ENCODE measurements around the gene ZDHHC13. TPM values are rescaled to one million over a fixed set of nuclear protein-coding genes. Genes with fewer than 3 reads are reported as not detected.

ZDHHC13 gene
- total RNA-seq, 8 experiments from 2014 or later: 7.5 to 22.3 (median 17.4) TPM

DNA sequence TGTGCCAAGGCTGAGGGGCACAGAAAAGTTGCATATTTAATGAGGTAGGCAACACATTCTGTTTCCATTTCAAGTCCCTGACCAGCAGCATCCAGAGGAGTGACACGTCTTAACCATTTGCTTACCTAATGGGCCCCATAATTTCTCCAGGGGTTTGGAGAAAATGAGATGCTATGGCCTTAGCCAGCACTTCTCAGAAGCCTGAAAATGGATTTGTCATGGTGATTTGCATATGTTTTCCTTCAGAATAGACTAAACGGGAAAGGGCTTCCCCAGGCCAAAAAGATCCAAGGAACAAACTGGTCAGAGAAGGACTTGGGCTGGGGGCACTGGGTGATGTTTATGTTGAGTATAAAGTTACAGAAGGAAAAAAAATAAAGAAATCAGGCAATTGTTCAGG lies 68.1 kb downstream of the ZDHHC13 start:
- Histone ChIP-seq H3K27ac (no peak overlapping the region), H3K4me1 (replicated peaks in 1 of 2) (peaks cover 15 to 28% of the 10 kb centered on the region in 2 donors), H3K4me3 (no peak overlapping the region)
- WGBS, 10 experiments: 20 to 80% (median 56%) methylated on average over 1 to 2 of the region's 2 CpGs; no CpG with 5 or more reads in 5 of the 10 experiments
- in situ Hi-C loops (cut with MboI; ENCODE audit: low pct_unique_long_range_greater_than_20kb in 2 of 9, low sequenced_read_pairs in 9 of 9, unreplicated experiment in 9 of 9): no loop called here
- ATAC-seq (replicated peaks in 6 of 8): peak in 1 of 8 experiments; percentile 28

DNA sequence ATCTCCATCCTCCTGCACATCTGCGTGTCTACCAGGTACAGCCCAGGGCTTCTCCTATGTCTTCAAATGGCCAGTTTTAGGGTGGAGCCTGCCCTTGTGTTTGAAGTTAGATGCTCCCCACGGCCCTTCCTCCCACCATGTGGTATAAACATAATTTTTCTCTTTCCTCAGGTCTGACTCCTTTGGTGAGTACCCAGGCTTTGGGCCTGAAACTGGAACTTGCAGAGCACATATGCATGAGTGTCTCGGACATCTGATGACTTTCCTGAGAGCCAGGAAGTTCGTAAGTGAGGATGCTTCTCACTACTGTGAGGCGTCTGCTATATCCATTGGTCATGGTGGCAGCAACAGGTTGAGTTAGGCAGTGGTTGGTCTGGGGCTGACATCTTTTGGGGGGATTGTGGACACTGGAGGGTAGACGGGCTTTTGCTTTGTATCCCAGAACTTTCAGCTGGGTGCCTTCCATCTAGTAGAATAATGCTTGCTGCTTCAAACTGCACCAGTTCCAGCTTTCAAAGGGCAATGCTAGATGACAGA lies 68.6 kb downstream of the ZDHHC13 start:
- 30 to 93% (median 58%) methylated on average over 1 to 5 of the region's 6 CpGs; no CpG with 5 or more reads in 4 of the 10 experiments for WGBS, 10 experiments
- ATAC-seq (replicated peaks in 6 of 8): no peak

DNA sequence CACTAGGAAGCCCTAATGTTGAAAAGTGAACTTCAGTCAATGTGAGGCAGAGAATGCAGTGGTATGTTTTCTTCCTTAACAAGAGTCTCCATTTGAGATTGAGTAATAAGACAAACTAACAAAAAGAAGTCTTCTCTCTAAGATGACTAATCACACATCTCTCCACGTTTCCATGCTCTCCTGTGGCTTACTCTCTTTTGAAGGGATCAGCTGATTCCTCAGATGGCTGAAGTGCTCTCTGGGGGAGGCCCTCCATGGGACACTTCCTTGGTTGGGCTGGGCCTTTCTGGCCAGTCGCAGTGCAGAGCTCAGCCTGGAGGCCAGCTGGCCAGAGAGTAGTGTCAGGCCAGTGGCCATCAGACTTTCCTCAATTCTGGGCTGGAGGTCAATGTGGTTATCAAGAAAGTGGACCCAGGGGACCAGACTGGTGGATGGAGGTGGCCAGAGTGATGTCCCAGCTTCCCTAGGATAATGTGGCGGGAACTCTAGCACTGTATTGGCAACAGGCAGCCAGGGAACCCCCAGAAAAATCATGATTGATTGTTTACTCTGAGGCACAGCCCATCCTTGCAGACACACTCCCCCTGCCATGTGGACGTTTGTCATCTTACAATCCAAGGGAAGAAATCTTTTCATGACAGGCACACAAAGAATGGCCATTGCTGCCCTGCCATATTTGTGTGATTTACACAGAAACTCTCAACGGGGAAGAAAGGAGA lies 70.3 kb downstream of the ZDHHC13 start:
- ATAC-seq (replicated peaks in 6 of 8): peak in 7 of 8 experiments; percentile 11 to 79 (median 74)
- 0 to 40% (median 0%) methylated on average over 1 to 3 of the region's 5 CpGs; no CpG with 5 or more reads in 3 of the 10 experiments for WGBS, 10 experiments
- H3K4me1 ChIP-seq (replicated peaks in 1 of 2): peaks cover 15 to 22% of the 10 kb centered on the region in 2 donors
- in situ Hi-C loops (cut with MboI; ENCODE audit: low pct_unique_long_range_greater_than_20kb in 2 of 9, low sequenced_read_pairs in 9 of 9, unreplicated experiment in 9 of 9): no loop called here
- no peak overlapping the region for H3K4me3 ChIP-seq
- peak overlapping the region; percentile 23 to 50 for H3K27ac ChIP-seq

More for the DNA sequence above, 68.6 kb downstream of the ZDHHC13 start:
- H3K27ac ChIP-seq: no peak overlapping the region
- H3K4me3 ChIP-seq: no peak overlapping the region
- H3K4me1 ChIP-seq (replicated peaks in 1 of 2): peaks cover 15 to 28% of the 10 kb centered on the region in 2 donors
- in situ Hi-C loops (cut with MboI; ENCODE audit: low pct_unique_long_range_greater_than_20kb in 2 of 9, low sequenced_read_pairs in 9 of 9, unreplicated experiment in 9 of 9): no loop called here

DNA sequence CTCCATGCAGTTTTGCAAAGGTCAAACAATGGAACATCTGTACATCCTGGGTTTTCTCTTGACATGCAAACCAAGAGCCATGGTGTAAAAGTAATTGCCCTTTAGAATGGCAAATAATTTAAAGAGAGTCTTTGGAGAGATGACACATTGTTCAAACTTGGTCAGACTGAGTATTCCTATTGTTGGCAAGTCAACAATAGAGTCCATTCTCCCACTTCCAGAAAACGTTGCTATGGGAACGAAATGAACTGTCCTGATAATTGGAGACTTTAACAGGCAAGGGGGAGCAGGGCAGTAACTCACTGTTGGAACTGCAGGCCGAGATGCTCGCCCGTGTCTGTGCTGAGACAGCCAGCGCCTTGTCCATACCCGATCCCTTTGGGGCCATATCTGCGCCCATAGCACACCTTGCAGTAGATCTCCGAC lies 70.9 kb downstream of the ZDHHC13 start:
- no peak overlapping the region for H3K27ac ChIP-seq
- in situ Hi-C loops (cut with MboI; ENCODE audit: low pct_unique_long_range_greater_than_20kb in 2 of 9, low sequenced_read_pairs in 9 of 9, unreplicated experiment in 9 of 9): no loop called here
- no peak overlapping the region for H3K4me3 ChIP-seq
- 0 to 89% (median 18%) methylated on average over 1 to 6 of the region's 9 CpGs; no CpG with 5 or more reads in 4 of the 10 experiments for WGBS, 10 experiments
- ATAC-seq (replicated peaks in 6 of 8): peak in 5 of 8 experiments; percentile 84 to 89 (median 86)
- H3K4me1 ChIP-seq (replicated peaks in 1 of 2): peaks cover 15 to 22% of the 10 kb centered on the region in 2 donors

DNA sequence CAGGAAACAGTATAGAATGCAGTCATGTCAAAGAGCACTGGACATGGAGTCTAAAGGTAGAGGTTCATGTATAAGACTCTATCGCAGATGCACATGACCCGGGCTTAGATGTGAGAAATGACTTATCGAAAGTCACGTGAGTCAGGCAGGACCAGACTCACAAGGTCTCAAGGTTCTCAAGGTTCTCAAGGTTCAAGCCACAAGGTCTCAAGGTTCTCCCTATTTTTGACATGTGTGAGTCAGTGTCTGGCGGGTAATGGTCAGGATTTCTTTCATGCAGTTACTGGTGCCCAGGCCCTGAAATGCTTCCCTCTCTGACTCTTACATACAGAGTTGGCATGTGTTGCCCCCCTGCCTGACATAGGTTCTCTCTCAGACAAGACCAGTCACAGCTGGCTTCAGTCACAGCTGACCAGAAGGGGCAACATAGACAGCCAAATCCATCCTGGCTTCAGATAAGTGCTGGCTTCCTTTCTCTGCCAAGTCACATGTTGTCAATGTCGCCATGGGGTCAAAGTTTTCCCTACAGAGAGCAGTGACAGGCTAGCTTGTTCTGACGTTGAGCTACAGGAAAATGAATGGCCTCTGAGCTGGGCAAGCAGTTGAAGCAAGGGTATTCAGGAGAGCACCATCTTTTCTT lies 74.7 kb downstream of the ZDHHC13 start:
- H3K4me3 ChIP-seq: no peak overlapping the region
- in situ Hi-C loops (cut with MboI; ENCODE audit: low pct_unique_long_range_greater_than_20kb in 2 of 9, low sequenced_read_pairs in 9 of 9, unreplicated experiment in 9 of 9): no loop called here
- H3K27ac ChIP-seq: no peak overlapping the region
- 44 to 100% (median 70%) methylated on average over 1 to 7 of the region's 7 CpGs; no CpG with 5 or more reads in 2 of the 10 experiments for WGBS, 10 experiments
- ATAC-seq (replicated peaks in 6 of 8): no peak
- peaks cover 15 to 32% of the 10 kb centered on the region in 2 donors for H3K4me1 ChIP-seq (replicated peaks in 1 of 2)

DNA sequence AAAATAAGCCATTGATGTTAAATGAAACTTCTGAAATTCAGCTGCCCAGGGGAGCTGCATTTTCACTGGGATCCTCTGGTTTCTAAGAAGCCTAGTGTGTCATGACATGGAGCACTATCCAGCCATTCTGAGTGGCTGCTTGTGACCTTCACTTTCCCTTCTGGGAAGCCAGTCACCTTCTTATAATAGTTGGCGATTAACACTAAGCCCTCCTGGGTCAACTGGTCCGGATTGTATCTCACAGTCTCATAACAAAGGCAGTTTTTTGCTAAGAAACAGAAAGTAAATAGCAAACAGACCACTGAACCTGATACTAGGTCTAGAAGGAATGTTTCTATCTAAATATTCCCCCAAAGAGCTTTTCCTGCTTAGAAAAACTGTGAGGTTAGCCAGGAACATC lies 76.9 kb downstream of the ZDHHC13 start:
- 17 to 80% (median 58%) methylated on average over 1 to 2 of the region's 2 CpGs; no CpG with 5 or more reads in 1 of the 10 experiments for WGBS, 10 experiments
- Histone ChIP-seq H3K27ac (no peak overlapping the region), H3K4me3 (no peak overlapping the region), H3K4me1 (replicated peaks in 1 of 2) (peaks cover 0 to 16% of the 10 kb centered on the region in 2 donors)
- in situ Hi-C loops (cut with MboI; ENCODE audit: low pct_unique_long_range_greater_than_20kb in 2 of 9, low sequenced_read_pairs in 9 of 9, unreplicated experiment in 9 of 9): no loop called here
- peak in 1 of 8 experiments; percentile 62 for ATAC-seq (replicated peaks in 6 of 8)

DNA sequence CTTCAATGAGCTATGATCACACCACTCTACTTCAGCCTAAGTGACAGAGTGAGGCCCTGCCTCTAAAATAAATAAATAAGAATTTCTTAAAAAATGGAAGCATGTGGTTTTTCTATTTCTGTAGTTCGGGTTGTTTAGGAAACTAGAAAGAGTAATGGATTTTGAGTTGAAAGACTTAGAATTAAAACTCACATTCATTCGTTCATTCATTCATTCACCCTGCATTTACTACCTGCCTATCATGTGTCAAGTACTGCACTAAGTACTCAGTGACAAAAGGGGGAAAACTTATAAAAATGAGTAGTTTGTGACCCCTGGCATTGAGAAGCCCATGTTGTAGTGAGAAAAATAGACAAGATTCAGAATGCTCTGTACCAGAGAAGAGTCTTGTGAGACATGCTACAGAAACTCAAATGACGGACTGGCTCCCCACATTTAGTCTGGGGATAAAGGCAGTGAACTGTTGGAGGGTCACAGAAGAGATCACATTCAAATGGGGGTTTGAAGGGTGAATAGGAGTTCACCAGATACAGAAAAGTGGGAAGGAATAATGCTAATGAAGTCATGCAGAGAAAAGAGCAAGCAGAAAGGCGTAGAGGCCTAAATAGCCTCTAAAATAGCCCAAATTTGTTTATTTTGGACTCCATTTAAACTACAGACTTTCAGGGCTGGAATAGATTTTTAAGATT lies 77.8 kb downstream of the ZDHHC13 start:
- 20 to 92% (median 62%) methylated on average over 1 to 4 of the region's 4 CpGs for WGBS, 10 experiments
- no peak overlapping the region for H3K27ac ChIP-seq

GRCh38 chr11:19196432-19196831 lies 79.5 kb downstream of the ZDHHC13 start:
- in situ Hi-C loops (cut with MboI; ENCODE audit: low pct_unique_long_range_greater_than_20kb in 2 of 9, low sequenced_read_pairs in 9 of 9, unreplicated experiment in 9 of 9): no loop called here
- peaks cover 0 to 16% of the 10 kb centered on the region in 2 donors for H3K4me1 ChIP-seq (replicated peaks in 1 of 2)
- no peak for ATAC-seq (replicated peaks in 6 of 8)
- no peak overlapping the region for H3K4me3 ChIP-seq
- no peak overlapping the region for H3K27ac ChIP-seq
- 32 to 98% (median 80%) methylated on average over 1 to 5 of the region's 6 CpGs; no CpG with 5 or more reads in 1 of the 10 experiments for WGBS, 10 experiments

More for the DNA sequence above, 77.8 kb downstream of the ZDHHC13 start:
- Histone ChIP-seq H3K4me1 (replicated peaks in 1 of 2) (peaks cover 0 to 16% of the 10 kb centered on the region in 2 donors), H3K4me3 (no peak overlapping the region)
- no peak for ATAC-seq (replicated peaks in 6 of 8)
- in situ Hi-C loops (cut with MboI; ENCODE audit: low pct_unique_long_range_greater_than_20kb in 2 of 9, low sequenced_read_pairs in 9 of 9, unreplicated experiment in 9 of 9): no loop called here

- Histone ChIP-seq H3K4me1 (replicated peaks in 1 of 2) (peaks cover 0 to 16% of the 10 kb centered on the region in 2 donors), H3K27ac (no peak overlapping the region), H3K4me3 (no peak overlapping the region)
- in situ Hi-C loops (cut with MboI; ENCODE audit: low pct_unique_long_range_greater_than_20kb in 2 of 9, low sequenced_read_pairs in 9 of 9, unreplicated experiment in 9 of 9): no loop called here
- no peak for ATAC-seq (replicated peaks in 6 of 8)
- 40 to 100% (median 95%) methylated on average over 2 to 5 of the region's 7 CpGs; no CpG with 5 or more reads in 4 of the 10 experiments for WGBS, 10 experiments
Observed at GRCh38 chr11:19199048-19199447, 82.1 kb downstream of the ZDHHC13 start.

GRCh38 chr11:19199771-19200170 lies 82.8 kb downstream of the ZDHHC13 start:
- ATAC-seq (replicated peaks in 6 of 8): peak in 3 of 8 experiments; percentile 13 to 82 (median 52)
- in situ Hi-C loops (cut with MboI; ENCODE audit: low pct_unique_long_range_greater_than_20kb in 2 of 9, low sequenced_read_pairs in 9 of 9, unreplicated experiment in 9 of 9): no loop called here
- H3K27ac ChIP-seq: no peak overlapping the region
- H3K4me3 ChIP-seq: no peak overlapping the region
- H3K4me1 ChIP-seq (replicated peaks in 1 of 2): peaks cover 0 to 15% of the 10 kb centered on the region in 2 donors
- 0 to 100% (median 57%) methylated on average over 1 to 3 of the region's 3 CpGs; no CpG with 5 or more reads in 2 of the 10 experiments for WGBS, 10 experiments

DNA sequence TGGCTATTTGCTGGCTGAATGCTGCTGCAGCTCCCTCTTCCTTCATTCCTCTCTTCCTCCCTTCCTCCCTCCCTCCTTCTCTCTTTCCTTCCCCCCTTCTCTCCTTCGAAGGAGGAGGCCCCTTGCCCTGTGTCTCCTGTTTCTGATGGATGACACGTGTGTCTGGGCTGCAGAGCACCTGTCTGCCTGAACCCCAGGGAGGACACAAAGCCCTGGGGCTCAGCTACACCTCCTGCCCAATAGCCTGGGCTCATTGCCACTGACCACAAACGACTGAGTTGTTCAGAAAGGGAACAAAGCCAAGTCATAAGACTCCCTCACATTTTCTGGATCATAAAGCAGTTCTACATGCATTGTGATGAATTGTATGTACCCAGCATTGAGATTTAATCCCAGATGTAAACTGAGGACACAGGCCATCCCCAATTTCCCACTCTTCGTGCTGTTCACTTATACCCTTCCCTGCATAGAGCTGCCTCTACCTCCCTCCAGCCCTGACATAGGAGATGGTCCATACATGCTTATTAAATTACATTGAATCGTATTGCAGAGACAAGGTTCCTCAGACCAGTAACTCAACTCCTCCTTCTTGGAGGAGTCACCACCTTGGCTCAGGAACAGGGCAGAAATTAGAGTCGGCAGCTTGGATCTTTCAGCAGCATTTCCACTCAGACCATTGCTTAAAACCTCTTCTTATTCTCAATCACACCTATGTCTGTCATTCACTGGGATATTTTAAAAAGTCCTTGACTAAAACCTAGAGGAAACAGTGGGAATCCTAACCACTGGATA lies 83.6 kb downstream of the ZDHHC13 start:
- H3K4me3 ChIP-seq: no peak overlapping the region
- in situ Hi-C loops (cut with MboI; ENCODE audit: low pct_unique_long_range_greater_than_20kb in 2 of 9, low sequenced_read_pairs in 9 of 9, unreplicated experiment in 9 of 9): no loop called here
- H3K27ac ChIP-seq: no peak overlapping the region
- peak in 2 of 8 experiments; percentile 71 to 76 for ATAC-seq (replicated peaks in 6 of 8)
- WGBS, 10 experiments: 19 to 100% (median 65%) methylated on average over 1 to 6 of the region's 6 CpGs; no CpG with 5 or more reads in 1 of the 10 experiments
- peaks cover 0 to 7% of the 10 kb centered on the region in 2 donors for H3K4me1 ChIP-seq (replicated peaks in 1 of 2)

All from motor neuron (in vitro differentiated cells).